HEK293T (cell line): ENCODE data around the gene CCDC68.

Source experiments
- ARNT ChIP-seq: fragments of 450-650 bp; IDR thresholded peaks from 2 replicates; pipeline ENCODE4 v1.6.1; 2017; ENCODE audit warnings: mild to moderate bottlenecking
- BHLHE40 ChIP-seq: fragments of 450-650 bp; IDR thresholded peaks from 2 replicates; pipeline ENCODE4 v1.6.1; 2016; ENCODE audit warnings: mild to moderate bottlenecking, moderate library complexity, borderline replicate concordance
- NFRKB ChIP-seq: fragments of 450-650 bp; IDR thresholded peaks from 2 replicates; pipeline ENCODE4 v1.6.1; 2016; ENCODE audit warnings: mild to moderate bottlenecking, moderate library complexity

GRCh38 chr18:54877076-54877475 is 82.2 kb downstream of the CCDC68 start:
- no peak for TF ChIP-seq NFRKB
- no peak for TF ChIP-seq ARNT
- no peak for TF ChIP-seq BHLHE40
